Measurements from ENCODE around the gene B4GALT2.
A peak's percentile ranks its signal among the peaks of the same experiment; 100 is the strongest.

Gene B4GALT2

DNA sequence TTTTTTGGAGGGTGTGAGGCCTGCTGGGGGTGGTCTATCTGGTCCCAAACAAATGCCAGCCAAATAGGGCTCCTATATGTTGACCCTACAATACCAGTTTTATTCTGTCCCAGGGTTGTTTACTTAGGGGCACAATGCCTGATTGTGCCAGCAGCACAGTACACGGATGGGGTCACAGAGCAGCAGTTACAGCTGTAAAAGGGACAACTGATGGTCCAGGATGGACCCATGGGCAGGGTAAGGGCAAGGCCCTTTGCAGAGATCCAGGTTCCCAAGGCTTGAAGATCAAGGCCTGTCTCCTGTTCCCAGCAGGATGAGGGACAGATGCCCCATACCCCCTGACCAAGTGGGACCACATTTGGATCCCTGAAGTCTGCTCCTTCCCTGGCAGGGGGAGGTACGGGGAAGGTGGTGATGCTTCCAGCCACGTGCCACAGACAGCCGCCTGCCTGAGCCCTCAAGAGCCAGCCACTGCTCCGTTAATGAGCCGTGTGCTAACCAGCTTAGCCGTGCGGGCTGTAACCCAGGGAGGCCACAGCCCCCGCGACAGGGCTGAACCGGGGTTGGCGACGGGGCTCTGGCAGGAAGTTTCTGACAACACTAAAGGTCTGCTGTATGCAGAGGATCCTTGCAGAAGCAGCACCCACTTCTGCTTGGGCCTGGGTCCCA lies 34.1 kb downstream of the B4GALT2 start:
- DNase-seq = no peak

DNA sequence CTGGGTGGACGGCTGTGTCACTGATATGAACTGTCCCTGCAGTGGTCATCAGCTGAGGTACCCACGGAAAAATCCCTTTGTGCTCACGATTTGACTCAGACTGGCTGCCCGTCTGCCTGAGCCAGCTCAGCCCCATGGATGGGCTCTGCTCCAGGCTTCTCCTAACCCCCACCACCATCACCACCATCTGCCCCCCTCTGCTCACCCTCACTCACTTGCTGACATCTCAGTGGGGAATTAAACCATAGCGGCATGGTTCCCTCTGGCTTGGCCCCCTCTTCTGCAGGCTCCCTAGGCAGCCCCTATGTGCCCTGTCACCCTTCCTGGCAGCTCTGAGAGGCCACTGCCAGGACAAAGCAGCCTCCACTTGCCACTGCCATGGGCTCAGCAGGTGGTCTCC lies 34.9 kb downstream of the B4GALT2 start:
- no peak for DNase-seq

DNA sequence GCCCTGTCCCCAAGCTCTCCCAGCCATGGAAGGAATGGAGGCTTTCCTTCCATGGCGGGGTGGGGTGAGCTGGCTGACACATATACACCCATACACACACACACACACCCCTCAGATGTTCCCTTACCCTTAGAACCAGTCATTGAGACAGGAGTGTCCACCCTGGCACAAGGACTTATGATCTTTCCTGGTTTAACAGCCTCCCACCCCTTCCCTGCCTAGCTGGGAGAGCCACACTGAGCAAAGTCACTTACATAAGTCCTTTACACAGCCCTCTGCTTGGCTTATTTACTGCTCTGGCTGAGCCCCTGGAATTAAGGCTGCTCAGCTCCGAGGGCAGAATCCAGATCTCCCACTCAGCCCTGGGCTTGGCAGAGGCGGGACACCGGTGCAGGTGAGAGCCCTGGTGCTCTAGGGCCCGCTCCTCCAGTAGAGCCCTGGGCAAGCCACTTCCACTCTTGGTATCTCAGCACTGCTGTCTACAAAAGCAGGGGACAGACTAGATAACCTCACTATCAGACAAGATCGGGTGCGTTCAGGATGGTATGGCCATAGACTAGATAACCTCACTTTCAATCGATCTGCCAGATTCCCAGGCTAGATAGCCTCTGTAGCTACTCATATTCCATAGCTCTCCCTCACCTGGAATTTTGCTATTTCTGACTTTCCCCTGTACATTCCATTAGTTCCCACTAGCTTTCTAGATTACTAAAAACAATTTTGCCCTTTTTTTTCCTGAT lies 35.5 kb downstream of the B4GALT2 start:
- no peak for DNase-seq

DNA sequence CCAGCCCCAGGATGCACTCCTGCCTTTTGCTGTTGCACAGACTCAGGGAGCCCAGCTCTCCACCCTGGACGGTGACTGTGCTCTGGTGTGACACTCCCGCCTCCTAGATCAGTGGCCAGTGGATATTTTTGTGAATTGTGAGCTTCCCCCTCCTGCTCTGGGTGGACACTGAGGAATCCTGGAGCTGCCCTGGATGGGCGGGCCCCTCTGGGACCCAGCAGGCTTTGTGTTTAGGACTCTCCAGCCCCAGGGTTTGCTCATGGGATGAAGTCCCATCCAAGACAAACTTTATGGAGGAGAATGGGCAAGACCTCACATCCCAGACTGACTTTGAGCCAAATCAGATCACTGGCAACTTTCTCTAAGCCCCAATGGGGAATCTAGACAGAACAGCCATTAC lies 36.2 kb downstream of the B4GALT2 start:
- DNase-seq = no peak

DNA sequence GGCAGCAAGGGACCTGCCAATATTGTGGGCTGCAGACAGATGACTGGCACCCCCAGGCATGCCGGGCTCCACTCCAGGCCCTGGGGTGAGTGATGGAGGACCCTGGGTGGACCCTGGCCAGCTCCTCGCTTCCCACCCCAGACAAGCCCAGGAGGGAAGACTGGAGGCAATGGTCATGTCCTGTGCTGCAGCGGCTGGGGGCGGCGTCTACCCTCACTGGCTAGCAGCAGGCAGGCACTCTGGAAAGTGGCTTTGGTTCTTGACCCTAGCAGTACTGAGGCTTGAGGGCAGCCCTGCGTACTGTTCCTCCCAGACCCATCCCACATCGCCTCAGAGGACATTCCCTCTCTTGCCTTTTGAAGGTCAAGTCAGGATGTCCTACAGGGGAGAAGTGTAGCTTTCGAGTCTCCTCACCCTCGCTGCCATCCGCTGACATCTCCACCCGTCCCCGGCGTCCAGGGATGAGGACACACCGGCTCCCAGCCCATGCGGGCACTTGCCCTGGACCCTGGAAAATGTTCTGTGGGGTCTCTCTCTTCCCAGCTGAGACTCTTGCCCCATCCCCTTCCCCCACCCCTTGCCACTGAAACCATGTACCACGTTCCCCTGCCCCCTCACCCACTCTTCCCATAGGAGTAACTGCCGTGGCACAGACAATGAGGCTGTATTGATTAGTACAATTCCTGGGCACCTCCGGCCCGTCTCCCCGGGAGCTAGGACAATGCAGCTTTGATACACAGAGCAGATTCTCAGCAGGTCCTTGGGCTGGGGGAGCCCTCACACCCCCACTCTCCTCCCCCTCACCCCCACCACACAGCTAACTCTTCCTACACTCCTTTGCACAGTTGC lies 37.3 kb downstream of the B4GALT2 start:
- DNase-seq = no peak

DNA sequence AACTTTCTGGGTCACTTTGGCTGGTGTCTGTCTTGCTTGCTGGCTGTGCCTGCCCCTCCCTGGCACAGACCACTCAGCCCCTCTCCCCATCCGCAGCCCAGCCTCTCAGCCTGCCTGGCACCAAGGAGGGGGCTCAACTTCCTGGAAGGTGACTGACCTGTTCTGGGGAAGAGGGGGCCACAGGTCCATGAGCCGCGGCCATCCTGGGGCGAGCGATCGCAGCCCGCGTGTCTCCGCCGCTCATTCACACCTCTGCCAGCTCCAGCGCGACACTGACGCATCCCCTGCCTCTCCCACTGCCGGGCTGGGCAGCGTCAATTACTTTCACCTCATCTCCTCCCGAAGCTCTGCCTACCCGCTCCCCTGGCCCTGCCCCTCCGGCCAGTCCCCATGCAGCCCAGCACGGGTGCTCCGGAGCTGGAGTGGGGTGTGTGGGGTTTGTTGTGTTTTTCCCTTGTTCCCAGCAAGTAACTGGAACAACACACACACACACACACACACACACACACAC lies 37.9 kb downstream of the B4GALT2 start:
- DNase-seq = no peak

DNA sequence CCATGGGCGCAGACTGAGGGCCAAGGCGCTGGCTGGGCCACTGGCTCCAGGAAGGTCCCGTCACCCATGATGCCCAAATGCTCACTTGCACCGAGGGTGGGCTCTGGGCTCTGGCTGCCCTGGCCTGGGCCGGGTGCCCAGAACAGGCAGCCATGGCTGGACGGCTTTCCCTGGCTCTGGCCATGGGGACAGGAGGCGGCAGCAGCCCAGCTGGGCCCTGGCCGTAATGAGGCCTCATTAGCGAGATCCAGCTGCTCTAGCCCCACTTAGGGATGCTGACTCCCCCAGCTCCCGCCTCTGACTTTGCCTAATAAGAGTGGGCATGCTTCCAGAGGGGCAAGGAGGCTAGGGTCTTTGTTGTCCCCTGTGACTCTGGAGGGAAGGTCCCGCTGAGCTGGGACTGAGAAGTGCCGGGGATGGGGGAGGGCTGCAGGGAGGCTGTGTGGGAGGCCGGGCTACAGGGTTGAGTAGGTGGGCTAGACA lies 40.5 kb downstream of the B4GALT2 start:
- DNase-seq = no peak

DNA sequence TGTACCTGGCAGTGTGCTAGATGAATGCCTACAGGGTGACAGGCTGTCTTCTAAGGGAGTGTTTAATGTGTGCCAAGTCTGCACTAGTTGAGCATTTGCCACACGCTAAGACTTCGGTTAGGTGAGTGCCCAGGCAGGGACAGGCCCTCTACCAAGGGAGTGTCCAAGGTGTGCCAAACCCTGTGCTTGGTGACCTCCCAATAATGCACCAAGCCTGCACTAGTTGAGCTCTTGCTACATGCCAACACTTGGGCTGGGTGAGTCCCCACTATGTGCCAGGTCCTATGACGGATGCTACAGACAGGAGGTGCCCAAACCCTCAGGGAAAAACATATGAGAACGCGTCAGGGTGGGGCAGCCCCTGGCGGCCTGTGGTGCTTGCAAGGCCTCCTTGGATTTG lies 41.5 kb downstream of the B4GALT2 start:
- DNase-seq = no peak

DNA sequence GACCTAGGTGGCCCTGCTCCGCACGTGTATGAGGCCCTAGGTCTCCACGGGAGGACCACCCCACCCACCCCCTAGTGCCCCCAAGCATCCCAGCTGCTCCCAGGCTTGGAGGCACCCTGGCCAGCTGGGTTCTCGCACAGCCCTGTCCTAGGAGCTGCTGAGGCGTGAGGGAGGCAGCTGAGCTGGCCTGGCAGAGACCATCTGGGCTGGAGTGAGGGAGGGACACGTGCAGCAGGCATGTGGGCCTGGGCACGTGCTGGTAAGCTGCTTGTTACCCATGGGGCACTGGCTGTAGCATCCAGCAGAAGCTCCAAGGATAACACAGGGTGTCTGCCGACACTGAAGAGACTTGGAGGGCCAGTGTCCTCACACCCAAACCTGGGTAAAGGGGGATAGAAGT lies 42.1 kb downstream of the B4GALT2 start:
- DNase-seq = no peak

DNA sequence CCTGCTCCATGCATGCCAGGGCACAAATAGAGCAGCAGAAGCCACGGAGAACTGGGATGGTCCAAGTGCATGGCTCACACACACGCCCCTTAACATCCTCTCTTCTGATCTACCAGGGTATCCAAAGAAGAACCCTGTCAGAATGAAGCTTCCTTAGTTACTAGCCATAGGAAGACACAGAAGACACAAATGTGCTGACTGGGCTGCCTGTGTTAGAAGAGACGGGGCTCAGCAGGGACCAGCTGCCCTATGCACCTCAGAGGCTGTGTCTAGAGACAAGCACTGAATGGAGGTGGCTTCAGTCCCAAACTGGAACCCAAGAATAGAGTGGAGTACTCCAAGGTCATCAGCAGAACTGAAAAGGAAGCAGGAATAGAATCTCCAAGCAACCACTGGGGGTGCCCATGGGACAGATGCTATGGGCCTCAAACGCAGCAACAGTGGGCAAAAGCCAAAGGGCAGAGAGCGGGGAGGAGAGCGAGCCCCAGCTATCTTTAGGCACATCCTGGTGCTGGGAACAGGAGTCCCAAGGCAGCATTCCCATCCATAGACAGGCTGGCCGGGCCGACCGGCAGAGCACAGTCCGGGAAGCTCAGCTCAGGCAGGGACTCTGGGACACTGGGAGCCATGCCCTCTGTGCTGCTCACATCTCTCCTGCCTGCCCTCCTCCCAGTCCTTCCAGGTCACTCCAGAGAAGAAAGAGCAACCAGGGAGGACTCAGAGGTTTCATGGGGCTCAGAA lies 42.7 kb downstream of the B4GALT2 start:
- no peak for DNase-seq

DNA sequence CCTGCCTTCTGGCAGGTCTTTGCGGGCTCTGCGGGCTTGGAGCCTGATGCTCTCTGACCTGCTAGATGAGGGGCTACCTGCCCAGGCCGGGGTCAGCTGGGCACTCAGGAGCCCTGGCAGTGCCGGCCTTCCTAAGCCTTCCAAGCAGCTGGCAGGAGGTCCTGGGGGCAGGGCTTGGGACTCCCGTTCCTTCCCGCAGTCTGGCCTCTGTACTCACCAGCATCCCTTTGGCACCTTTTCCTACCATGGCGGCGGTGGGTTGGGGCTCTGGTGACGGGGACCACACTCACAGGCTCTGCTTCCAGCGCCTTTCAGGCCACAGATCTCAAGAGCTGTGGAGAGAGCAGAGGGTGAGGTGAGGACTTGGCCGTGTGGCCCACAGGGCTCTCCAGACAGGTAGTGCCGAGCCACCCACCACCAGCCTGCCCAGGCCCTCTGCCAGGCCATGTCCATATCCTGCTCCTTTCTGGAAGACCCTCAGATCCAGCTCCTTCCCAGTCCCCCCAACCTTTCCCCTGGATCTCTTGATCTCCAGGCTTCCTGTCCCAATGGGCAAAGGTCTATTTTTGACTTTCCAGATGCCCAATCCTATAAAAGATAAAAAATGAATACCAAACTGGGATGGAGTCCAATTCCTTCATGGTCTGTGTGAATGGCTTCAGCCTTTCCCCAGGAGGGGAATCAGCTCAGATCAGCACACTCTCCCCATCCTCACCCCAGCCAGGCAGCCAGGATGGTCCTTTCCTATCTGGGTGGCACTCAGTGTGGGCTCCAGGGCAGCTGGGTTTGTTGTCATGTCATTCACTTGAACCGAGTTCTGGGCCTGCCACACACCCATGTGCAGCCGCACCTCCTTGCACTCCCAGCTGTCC lies 45.3 kb downstream of the B4GALT2 start:
- no peak for DNase-seq

DNA sequence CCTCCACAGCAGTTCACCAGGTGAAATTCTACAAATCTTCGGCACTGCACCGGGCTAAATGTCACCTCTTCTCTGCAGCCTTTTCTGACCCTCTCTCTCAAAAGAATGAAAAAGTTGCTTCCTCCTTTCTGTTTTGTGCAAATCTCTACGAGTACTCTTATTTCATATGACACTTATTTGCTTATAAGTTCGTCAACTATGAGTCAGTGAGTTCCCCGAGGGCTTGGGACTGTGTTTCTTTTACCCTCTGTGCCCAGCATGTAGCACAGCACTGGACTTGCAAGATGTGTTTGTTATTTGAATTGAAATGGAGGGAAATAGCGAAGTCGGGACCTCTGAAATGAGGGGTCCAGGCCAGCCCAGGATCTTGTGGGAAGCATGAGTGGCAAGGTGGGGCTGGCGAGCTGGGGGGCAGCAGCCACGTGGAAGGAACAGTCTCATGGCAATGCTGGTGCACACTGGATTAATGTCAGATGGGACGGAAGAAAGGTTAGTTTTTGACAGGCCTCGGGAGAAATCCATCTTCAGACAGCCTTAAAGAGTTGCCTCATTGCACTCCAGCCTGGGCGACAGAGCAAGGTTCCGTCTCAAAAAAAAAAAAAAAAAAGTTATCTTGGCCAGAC lies 46.0 kb downstream of the B4GALT2 start:
- DNase-seq = peak; percentile 55

DNA sequence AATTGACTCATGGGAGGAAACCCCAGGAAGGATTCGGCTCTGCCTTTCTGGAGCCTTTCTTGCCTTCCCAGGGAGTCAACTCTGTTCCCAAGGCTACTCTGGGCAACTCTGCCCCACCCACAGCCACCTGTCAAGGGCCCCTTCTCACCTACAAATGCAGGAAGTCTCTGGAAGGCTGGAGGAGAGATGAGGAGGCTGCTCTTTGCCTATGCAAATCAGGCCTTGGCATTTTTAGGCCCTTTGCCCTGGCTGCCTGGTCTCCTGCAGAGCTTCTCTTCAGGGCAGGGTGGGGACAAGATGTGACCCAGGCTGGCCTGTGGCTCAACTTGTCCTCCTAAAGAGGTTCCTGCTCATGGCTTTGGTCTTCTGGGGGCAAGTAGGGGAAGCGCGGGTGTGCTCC lies 46.8 kb downstream of the B4GALT2 start:
- no peak for DNase-seq

DNA sequence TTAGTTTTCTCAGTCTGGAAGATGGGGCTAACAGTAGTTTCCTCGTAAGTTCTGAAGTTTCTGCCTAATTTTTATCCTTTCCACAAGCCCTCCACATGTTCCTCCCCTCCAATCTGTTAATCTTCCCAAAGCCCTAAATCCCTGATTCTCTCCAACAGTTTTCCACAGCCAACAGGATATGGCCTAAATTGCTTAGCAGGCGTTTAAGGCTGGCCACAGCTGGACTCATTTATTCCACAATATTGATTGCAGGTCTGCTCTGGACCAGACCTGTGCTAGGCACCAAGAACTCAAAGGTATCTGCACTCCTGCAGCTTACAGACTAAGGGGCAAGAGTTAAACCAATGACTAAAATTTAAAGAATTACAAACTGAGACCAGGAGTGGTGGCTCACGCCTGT lies 48.3 kb downstream of the B4GALT2 start:
- no peak for DNase-seq

DNA sequence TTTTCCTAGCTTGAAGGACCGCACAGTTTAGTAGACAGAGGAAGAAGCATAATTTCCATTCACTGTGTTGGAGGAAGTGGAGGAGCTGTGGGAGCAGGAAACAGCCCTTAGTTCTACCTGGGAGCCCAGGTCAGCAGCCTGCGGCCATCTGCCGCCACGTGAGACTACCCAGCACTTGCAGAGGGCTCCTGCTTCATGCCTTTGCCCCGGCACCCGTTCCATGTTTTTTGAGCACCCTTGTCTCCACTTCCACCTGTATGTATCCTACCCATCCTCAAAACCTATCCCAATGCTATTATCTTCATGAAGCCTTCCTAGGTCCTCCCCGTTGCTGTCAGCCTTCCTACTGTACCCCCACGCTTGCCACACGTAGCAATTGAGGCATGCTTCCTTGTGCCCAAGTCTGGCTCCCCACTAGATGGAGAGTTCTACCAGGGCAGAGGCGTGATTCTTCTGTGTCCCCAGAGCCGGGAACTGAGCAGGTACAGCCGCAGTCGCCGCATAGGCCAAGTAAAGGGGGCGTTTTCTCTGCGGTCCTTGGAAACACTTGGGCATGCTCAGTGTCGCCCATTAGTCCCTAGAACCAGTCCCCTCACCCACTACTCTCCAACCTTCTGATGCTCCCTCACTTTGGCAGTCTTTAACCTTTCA lies 50.4 kb downstream of the B4GALT2 start:
- no peak for DNase-seq

DNA sequence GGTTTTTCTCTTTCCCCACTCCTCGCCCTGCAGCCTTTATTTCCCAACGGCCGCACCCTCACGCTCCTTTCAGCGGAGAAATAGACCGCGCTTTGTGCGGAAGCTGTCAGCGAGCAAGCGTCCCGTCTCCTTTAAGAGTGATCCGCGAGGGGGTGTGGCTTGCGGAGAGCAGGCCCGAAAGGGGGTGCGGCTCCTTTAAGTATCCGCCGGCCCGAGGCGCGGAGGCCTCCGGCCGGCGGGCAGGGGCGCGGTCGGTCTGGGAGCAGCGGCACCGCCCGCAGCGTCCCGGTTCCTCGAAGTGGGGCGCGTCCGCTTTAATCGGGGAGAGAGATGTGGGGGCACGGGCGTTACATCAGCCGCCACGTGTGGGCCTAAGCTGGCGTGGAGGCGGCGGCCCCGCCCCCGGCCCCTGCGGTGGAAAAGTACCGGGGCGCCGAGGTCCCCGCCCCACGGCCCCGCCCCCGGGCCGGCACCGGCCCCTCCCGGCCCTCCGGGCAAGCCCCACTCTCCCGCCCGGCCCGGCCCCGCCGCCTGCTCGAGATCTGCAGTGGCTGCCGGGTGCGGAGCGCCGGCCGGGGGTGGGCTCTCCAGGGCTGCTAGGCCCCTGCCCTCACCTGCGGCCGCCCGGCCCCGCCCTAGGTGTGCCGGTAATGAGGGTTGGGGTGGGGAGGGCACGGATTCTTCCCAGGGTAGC lies 51.0 kb downstream of the B4GALT2 start:
- DNase-seq = peak; percentile 90

DNA sequence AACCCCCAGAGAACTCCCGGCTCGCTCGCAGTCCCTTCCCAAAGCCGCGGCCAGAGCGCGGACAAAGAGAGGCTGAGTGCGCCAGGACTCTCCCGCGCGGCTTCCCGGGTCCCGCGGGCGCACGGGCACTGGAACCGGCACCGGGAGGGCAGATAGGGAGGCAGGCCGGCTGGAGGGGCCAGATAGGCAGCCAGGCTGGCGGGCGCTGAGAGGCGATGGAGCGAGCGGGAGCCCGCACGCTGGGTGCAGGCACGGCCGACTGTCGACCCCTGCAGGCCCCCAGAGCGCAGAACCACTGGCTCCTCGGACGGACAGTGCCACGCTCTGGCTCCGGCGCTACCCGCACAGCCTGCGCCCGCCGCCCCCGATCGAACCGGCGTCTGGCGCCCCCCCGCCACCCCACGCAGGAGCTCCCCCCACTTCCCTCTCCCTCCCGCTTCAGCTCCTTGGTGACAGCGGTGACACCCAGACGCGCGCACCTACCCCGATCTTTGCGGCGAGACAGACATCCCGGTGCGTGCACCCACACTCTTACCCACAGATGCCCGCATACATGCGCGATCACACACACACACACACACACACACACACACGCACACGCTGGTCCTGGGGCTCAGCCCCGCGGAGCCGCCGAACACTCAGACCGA lies 51.7 kb downstream of the B4GALT2 start:
- peak; percentile 63 for DNase-seq

DNA sequence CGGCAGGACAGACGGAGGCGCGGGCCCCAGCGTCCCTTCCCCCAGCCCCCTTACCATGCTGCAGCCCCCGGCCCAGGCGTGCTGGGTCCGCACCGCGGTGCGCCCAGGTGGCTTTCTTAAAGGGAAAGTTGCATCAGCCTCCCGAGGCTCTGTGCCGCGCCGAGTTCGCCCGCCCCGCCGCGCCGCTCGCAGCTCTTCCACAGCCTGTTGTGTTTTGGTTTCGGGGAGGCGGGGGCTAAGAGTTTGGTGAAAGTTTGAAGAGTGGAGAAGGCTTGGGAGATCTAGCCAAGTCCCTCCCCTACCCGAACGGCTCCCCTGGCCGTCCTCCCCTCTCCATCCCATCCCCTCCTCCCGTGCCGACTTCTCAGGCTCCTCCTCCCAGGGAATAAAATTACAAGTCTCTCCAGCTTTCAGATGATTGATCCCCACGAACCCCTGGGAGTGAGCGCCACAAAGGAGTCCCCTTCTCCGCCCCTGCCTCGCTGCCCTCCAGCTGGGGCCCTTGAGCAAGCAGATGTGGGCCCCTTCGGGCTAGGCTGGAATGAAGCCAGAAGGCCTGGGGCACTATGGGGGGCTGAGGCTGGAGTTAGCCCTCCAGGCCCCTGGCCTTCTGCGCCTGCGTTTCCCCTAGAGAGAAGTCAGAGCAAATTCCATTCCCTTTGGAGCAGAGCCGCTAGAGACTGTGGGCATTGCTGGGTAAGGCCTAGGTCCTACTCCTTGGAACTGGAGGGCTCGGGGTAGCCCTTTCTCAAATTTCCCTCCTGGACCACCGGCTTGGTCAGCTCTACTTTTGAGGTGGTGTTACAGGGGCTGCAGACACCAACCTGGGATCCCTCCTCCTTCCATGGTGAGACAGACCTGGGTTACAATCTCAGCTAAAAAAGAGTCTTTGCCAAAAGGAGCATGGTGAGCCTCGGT lies 52.5 kb downstream of the B4GALT2 start, which contains the start of gene SLC6A9:
Gene SLC6A9 (minus strand): TSS at position 211 of the 918 bp plus-strand sequence. CDS start 7,185 bp downstream, outside the sequence.
- peak; percentile 84 for DNase-seq

All from EL (cell line).